K562 (cell line): ENCODE results near the gene MAPK13. TPM values are rescaled to one million over a fixed set of nuclear protein-coding genes. Genes with fewer than 3 reads are reported as not detected.
A peak's percentile ranks its signal among the peaks of the same experiment; 100 is the strongest.

ENCODE experiments used
- CBFA2T3 ChIP-seq: fragments of 450-650 bp; IDR thresholded peaks from 2 replicates; pipeline ENCODE4 v1.6.1; 2017
- CGGBP1 ChIP-seq: fragments of 250-450 bp; sonication (Bioruptor Pico); IDR thresholded peaks from 2 replicates; pipeline ENCODE4 v1.9.0; 2021; ENCODE audit warnings: mild to moderate bottlenecking
- TAL1 ChIP-seq: fragments of 450-650 bp; IDR thresholded peaks from 2 replicates; pipeline ENCODE4 v1.6.1; 2016; ENCODE audit warnings: mild to moderate bottlenecking
- TCF3 ChIP-seq: sonication (generic); formaldehyde crosslinking; IDR thresholded peaks from 2 replicates; pipeline ENCODE4 v1.4.0; 2020; ENCODE audit warnings: mild to moderate bottlenecking, missing genetic modification reagents
- polyA plus RNA-seq, 8 experiments: library from polyadenylated mRNA; depleted of rRNA in 4 of 8; stranded (reverse) in 5 of 8; unstranded in 3 of 8; fragments of >200 nt; fragmentation: Nextera tagmentation in 2 of 8; fragmentation: Illumina TruSeq in 1 of 8; extraction: Ambion mirVana in 2 of 8; extraction: Trizol in 1 of 8; gene quantifications; 2 replicates each; pipeline versions ENCODE4 v1.2.1 to v1.2.3, GENCODE V29; 2011 to 2014; ENCODE audit warnings: inconsistent platforms in 1 of 8, missing spikeins in 1 of 8
- total RNA-seq, 7 experiments: library from RNA; depleted of rRNA in 6 of 7; stranded (reverse); fragments of >200 nt in 6 of 7; fragmentation: Illumina TruSeq in 2 of 7; extraction: Trizol in 2 of 7; gene quantifications; 2 replicates each; pipeline versions ENCODE4 v1.2.1 to v1.2.3, GENCODE V29; 2011 to 2021; ENCODE audit warnings: low replicate concordance in 1 of 7
- TF ChIP-seq, protein P1 (sequence below), 2 experiments: fragments of 450-650 bp in 1 of 2; sonication (generic) in 1 of 2; formaldehyde crosslinking in 1 of 2; IDR thresholded peaks; 2 replicates each; pipeline versions ENCODE4 v1.7.1 to v1.9.0; 2016 to 2022; ENCODE audit warnings: inconsistent platforms in 1 of 2, mild to moderate bottlenecking in 1 of 2, missing genetic modification reagents in 1 of 2

MAPK13 gene
- total and polyA plus RNA-seq, 9 of the 15 experiments (the other 6 are each of a cell fraction or from before 2014, with no cell fraction given), result 0.03 to 2.3 (median 0.48) TPM; not detected in 1

DNA sequence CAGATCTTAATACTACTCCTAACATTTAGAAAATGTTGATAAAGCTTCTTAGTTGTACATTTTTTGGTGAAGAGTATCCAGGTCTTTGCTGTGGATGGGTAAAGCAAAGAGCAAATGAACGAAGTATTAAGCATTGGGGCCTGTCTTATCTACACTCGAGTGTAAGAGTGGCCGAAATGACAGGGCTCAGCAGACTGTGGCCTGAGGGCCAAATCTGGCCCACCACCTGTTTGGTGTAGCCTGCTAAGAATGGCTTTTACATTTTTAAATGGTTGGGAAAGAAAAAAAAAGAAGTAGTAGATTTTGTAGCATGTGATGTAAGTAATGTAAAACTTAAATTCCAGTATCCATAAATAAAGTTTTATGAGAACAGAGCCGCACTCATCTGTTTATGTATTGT lies 19.4 kb upstream of the MAPK13 start (continued):
- TF ChIP-seq, protein P1, sequence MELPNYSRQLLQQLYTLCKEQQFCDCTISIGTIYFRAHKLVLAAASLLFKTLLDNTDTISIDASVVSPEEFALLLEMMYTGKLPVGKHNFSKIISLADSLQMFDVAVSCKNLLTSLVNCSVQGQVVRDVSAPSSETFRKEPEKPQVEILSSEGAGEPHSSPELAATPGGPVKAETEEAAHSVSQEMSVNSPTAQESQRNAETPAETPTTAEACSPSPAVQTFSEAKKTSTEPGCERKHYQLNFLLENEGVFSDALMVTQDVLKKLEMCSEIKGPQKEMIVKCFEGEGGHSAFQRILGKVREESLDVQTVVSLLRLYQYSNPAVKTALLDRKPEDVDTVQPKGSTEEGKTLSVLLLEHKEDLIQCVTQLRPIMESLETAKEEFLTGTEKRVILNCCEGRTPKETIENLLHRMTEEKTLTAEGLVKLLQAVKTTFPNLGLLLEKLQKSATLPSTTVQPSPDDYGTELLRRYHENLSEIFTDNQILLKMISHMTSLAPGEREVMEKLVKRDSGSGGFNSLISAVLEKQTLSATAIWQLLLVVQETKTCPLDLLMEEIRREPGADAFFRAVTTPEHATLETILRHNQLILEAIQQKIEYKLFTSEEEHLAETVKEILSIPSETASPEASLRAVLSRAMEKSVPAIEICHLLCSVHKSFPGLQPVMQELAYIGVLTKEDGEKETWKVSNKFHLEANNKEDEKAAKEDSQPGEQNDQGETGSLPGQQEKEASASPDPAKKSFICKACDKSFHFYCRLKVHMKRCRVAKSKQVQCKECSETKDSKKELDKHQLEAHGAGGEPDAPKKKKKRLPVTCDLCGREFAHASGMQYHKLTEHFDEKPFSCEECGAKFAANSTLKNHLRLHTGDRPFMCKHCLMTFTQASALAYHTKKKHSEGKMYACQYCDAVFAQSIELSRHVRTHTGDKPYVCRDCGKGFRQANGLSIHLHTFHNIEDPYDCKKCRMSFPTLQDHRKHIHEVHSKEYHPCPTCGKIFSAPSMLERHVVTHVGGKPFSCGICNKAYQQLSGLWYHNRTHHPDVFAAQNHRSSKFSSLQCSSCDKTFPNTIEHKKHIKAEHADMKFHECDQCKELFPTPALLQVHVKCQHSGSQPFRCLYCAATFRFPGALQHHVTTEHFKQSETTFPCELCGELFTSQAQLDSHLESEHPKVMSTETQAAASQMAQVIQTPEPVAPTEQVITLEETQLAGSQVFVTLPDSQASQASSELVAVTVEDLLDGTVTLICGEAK (IDR thresholded peaks at IDR 0.05), result 0 out of 2 replicates have a peak, but pooled peaks have one; percentile 35
- TF ChIP-seq, protein P1 (CRISPR knock-in tag; IDR thresholded peaks at IDR 0.05), result no peak
- TF ChIP-seq TAL1 (peak; percentile 34; the same call in 1 of the 2 replicates), TCF3 (peak; percentile 49), CGGBP1 (CRISPR knock-in tag) (no peak), CBFA2T3 (peak; percentile 52)
